PC-3 (cell line): ENCODE data around the gene PLPP1. TPM values are rescaled to one million over a fixed set of nuclear protein-coding genes. Genes with fewer than 3 reads are reported as not detected.

Source experiments
- ATAC-seq: fragments of 200-7000 bp; cut with Tn5 transposase; 2 replicates; pipeline ENCODE4 v1.9.1; 2020; ENCODE audit warnings: mild to moderate bottlenecking, moderate library complexity
- BruUV-seq: library from RNA; stranded (reverse); fragments of 400-500 nt; replicated peaks from 2 replicates; lab custom pipeline; 2021; lab: Mats Ljungman, UMichigan
- CTCF ChIA-PET: fragments of 300-600 bp; sonication (Branson Sonifier 250); formaldehyde crosslinking; loops from one replicate; lab custom pipeline; 2022; ENCODE audit warnings: antibody characterized with exemption; lab: Charles Lee
- POLR2A ChIA-PET: fragments of 300-600 bp; sonication (Branson Sonifier 250); formaldehyde crosslinking; loops from one replicate; lab custom pipeline; 2022; ENCODE audit warnings: antibody characterized with exemption; ENCODE audit not compliant: unreplicated experiment; lab: Charles Lee
- DNase-seq: peaks from one replicate; pipeline ENCODE4 v3.0.0-alpha.2; 2015
- H2AFZ ChIP-seq: fragments of 300-600 bp; sonication (generic); 2 replicates; pipeline ENCODE4 v1.6.0; 2016; ENCODE audit warnings: antibody characterized with exemption, low read length
- H3F3A ChIP-seq: fragments of 300-600 bp; sonication (generic); one replicate; pipeline ENCODE4 v1.6.0; 2017; ENCODE audit warnings: antibody characterized with exemption, low read length, control low read depth, mild to moderate bottlenecking; ENCODE audit not compliant: unreplicated experiment
- H3K27ac ChIP-seq: fragments of 300-600 bp; sonication (generic); 2 replicates; pipeline ENCODE4 v1.5.1; 2016; ENCODE audit warnings: mild to moderate bottlenecking, low read length
- H3K27me3 ChIP-seq: fragments of 300-600 bp; sonication (generic); 2 replicates; pipeline ENCODE4 v1.6.1; 2016; ENCODE audit warnings: low read length, mixed read lengths
- H3K36me3 ChIP-seq: fragments of 300-600 bp; sonication (generic); 2 replicates; pipeline ENCODE4 v1.6.1; 2016; ENCODE audit warnings: low read depth, mixed run types, low read length, mixed read lengths
- H3K4me1 ChIP-seq: fragments of 300-600 bp; sonication (generic); 2 replicates; pipeline ENCODE4 v1.5.1; 2016; ENCODE audit warnings: low read length; ENCODE audit not compliant: insufficient read depth
- H3K4me2 ChIP-seq: fragments of 300-600 bp; sonication (generic); 2 replicates; pipeline ENCODE4 v1.6.0; 2016; ENCODE audit warnings: low read length
- H3K4me3 ChIP-seq: fragments of 300-600 bp; sonication (generic); 2 replicates; pipeline ENCODE4 v1.5.1; 2016; ENCODE audit warnings: mild to moderate bottlenecking, low read length, mixed read lengths
- H3K79me2 ChIP-seq: fragments of 300-600 bp; sonication (generic); 2 replicates; pipeline ENCODE4 v1.6.1; 2017; ENCODE audit warnings: low read length, mixed read lengths
- H3K9ac ChIP-seq: fragments of 300-600 bp; sonication (generic); 2 replicates; pipeline ENCODE4 v1.6.0; 2016; ENCODE audit warnings: mild to moderate bottlenecking, low read length
- H3K9me2 ChIP-seq: fragments of 300-600 bp; sonication (generic); replicated peaks from 2 replicates; pipeline ENCODE4 v1.6.1; 2016; ENCODE audit warnings: mixed run types, low read length, mixed read lengths
- H3K9me3 ChIP-seq: fragments of 300-600 bp; sonication (generic); 2 replicates; pipeline ENCODE4 v1.6.1; 2016; ENCODE audit warnings: low read length, mixed read lengths
- H4K20me1 ChIP-seq: fragments of 300-600 bp; sonication (generic); 2 replicates; pipeline ENCODE4 v1.6.1; 2016; ENCODE audit warnings: low read length, mixed read lengths
- EZH2 ChIP-seq: fragments of 300-600 bp; sonication (generic); IDR thresholded peaks from one replicate; pipeline ENCODE4 v1.6.1; 2017; ENCODE audit warnings: antibody characterized with exemption, mild to moderate bottlenecking, low read length; ENCODE audit not compliant: unreplicated experiment
- EZH2phosphoT487 ChIP-seq: fragments of 300-600 bp; sonication (generic); IDR thresholded peaks from 2 replicates; pipeline ENCODE4 v1.6.1; 2018; ENCODE audit warnings: mild to moderate bottlenecking, antibody characterized with exemption, low read length, borderline replicate concordance
- intact Hi-C: fragments of 100-400 bp; cut with micrococcal nuclease; formaldehyde crosslinking; loops from 2 replicates; pipeline ENCODE4 v1.9.0; 2023
- microRNA-seq: library from miRNA; unstranded; fragments of <30 nt; microRNA quantifications from one replicate; pipeline ENCODE4 v1.1.0, GENCODE V29; 2020; ENCODE audit not compliant: unreplicated experiment
- total RNA-seq: library from RNA; depleted of rRNA; stranded (reverse); fragments of >200 nt; gene quantifications from 2 replicates; pipeline ENCODE4 v1.2.3, GENCODE V29; 2014; rRNA removed
- TF ChIP-seq, protein P1 (sequence below): fragments of 300-600 bp; sonication (generic); conservative IDR thresholded peaks from 2 replicates; pipeline ENCODE4 v1.5.1; 2017; ENCODE audit warnings: antibody characterized with exemption, low read depth, mild to moderate bottlenecking, low read length

PLPP1 gene
- total RNA-seq, 1 experiment from 2014 or later: 16.2 TPM

DNA sequence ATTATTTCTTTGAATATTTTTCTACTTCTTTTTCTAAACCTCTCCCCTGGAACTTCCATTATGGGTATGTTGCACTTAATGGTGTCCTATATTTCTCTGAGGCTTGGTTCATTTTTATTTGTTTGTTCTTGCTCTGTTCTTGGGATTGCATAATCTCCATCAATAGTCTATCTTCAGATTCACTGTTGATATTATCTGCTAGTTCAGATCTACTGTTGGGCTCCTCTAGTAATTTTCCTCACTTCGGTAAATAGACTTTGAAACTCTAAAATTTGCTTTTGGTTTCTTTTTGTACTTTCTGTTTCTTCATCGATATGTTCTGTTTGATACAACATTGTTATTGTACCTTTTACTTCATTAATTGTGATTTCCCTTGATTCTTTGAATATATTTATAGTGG lies 150.7 kb downstream of the PLPP1 start:
- H3K27ac ChIP-seq: no peak overlapping the region
- H4K20me1 ChIP-seq: no peaks in the 10 kb centered on the region
- BruUV-seq: no TSS peak
- no peaks in the 10 kb centered on the region for H3F3A ChIP-seq
- no peaks in the 10 kb centered on the region for H3K79me2 ChIP-seq
- H3K4me3 ChIP-seq: no peak overlapping the region
- no peak overlapping the region for H3K9ac ChIP-seq
- H3K9me3 ChIP-seq: no peaks in the 10 kb centered on the region
- H2AFZ ChIP-seq: no peak overlapping the region
- no peak overlapping the region for H3K4me2 ChIP-seq
- no peaks in the 10 kb centered on the region for H3K4me1 ChIP-seq
- no peaks in the 10 kb centered on the region for H3K27me3 ChIP-seq
- no peak for DNase-seq
- CTCF ChIA-PET: no interaction called here
- H3K9me2 ChIP-seq: no peaks in the 10 kb centered on the region
- intact Hi-C loops: no loop called here
- no peak for ATAC-seq
- H3K36me3 ChIP-seq: peaks cover 12% of the 10 kb centered on the region
- TF ChIP-seq EZH2phosphoT487 (no peak), EZH2 (no peak)
- TF ChIP-seq, protein P1, sequence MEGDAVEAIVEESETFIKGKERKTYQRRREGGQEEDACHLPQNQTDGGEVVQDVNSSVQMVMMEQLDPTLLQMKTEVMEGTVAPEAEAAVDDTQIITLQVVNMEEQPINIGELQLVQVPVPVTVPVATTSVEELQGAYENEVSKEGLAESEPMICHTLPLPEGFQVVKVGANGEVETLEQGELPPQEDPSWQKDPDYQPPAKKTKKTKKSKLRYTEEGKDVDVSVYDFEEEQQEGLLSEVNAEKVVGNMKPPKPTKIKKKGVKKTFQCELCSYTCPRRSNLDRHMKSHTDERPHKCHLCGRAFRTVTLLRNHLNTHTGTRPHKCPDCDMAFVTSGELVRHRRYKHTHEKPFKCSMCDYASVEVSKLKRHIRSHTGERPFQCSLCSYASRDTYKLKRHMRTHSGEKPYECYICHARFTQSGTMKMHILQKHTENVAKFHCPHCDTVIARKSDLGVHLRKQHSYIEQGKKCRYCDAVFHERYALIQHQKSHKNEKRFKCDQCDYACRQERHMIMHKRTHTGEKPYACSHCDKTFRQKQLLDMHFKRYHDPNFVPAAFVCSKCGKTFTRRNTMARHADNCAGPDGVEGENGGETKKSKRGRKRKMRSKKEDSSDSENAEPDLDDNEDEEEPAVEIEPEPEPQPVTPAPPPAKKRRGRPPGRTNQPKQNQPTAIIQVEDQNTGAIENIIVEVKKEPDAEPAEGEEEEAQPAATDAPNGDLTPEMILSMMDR: no peak
- POLR2A ChIA-PET: no interaction called here

DNA sequence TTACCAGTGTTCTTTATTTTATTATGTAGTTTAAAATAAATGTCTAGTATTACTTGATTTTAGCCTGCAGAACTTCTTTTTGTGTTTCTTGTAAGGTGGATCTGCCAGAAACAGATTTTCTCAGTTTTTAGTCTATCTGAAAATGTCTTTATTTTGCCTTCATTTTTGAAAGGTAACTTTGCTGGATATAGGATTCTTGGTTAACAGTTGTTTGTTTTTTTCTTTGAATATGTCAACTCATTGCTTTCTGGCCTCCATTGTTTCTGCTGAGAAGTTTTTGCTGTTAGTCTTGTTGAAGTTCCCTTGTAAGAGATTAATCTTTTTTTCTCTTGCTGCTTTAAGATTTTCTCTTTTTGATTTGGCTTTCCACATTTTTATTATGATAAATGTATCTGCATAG lies 151.5 kb downstream of the PLPP1 start:
- Histone ChIP-seq H4K20me1 (no peaks in the 10 kb centered on the region), H3F3A (no peaks in the 10 kb centered on the region), H3K36me3 (peaks cover 12% of the 10 kb centered on the region), H3K9me3 (no peaks in the 10 kb centered on the region), H3K4me1 (no peaks in the 10 kb centered on the region), H2AFZ (no peak overlapping the region), H3K27me3 (no peaks in the 10 kb centered on the region), H3K4me2 (no peak overlapping the region), H3K4me3 (no peak overlapping the region), H3K9ac (no peak overlapping the region), H3K27ac (no peak overlapping the region), H3K9me2 (no peaks in the 10 kb centered on the region), H3K79me2 (no peaks in the 10 kb centered on the region)
- ChIA-PET POLR2A (no interaction called here), CTCF (no interaction called here)
- no peak for DNase-seq
- intact Hi-C loops: no loop called here
- ATAC-seq: no peak
- TF ChIP-seq EZH2: no peak
- TF ChIP-seq, protein P1: no peak
- TF ChIP-seq EZH2phosphoT487: no peak
- no TSS peak for BruUV-seq

DNA sequence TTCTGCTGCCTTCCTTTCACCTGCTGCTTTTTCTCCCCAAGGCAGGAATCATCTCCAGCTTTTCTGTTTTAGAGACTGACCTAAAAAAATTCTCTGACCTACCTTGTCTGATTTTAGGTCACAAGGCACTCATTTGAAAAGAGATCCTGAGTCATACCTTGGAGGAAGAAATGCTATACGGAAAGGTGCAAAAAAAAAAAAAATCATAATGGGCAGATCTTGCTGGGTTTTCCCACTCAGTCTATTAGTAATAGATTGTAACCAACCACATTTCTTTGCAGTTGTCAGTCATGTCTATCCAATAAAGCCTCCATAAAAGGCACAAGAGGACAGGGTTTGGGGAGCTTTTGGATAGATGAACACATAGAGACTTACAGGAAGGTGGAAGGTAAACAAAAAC lies 157.0 kb downstream of the PLPP1 start:
- no TSS peak for BruUV-seq
- no peak for TF ChIP-seq EZH2
- ChIA-PET CTCF (no interaction called here), POLR2A (no interaction called here)
- no peaks in the 10 kb centered on the region for H3K27me3 ChIP-seq
- H3K9me2 ChIP-seq: no peaks in the 10 kb centered on the region
- H3K36me3 ChIP-seq: no peaks in the 10 kb centered on the region; the same call in 1 of the 2 replicates
- DNase-seq: no peak
- H3F3A ChIP-seq: no peaks in the 10 kb centered on the region
- H3K9ac ChIP-seq: no peak overlapping the region
- no peak overlapping the region for H3K27ac ChIP-seq
- no peaks in the 10 kb centered on the region for H3K9me3 ChIP-seq
- no peaks in the 10 kb centered on the region for H4K20me1 ChIP-seq
- intact Hi-C loops: no loop called here
- H3K79me2 ChIP-seq: no peaks in the 10 kb centered on the region
- H2AFZ ChIP-seq: no peak overlapping the region
- H3K4me3 ChIP-seq: no peak overlapping the region
- no peak for ATAC-seq
- H3K4me1 ChIP-seq: no peaks in the 10 kb centered on the region
- no peak overlapping the region for H3K4me2 ChIP-seq

Small RNA genes within 50 kb of the gene (microRNA-seq; reads per million reads assigned to microRNA genes)
- gene MIR5687: not detected

Other genes starting within 250 kb of the PLPP1 start
- 9.4 and 13.4 TPM in 2 replicates for gene DHX29, start 227.3 kb downstream of the PLPP1 start, total RNA-seq
- 25.6 and 44.0 TPM in 2 replicates for gene MTREX, start 227.0 kb downstream of the PLPP1 start, total RNA-seq
- 6.5 and 12.9 TPM in 2 replicates for gene SLC38A9, start 177.4 kb upstream of the PLPP1 start, total RNA-seq
- gene DDX4, start 203.1 kb upstream of the PLPP1 start, total RNA-seq: not detected in 2 replicates